ENCODE data around the gene CSNK1A1L. TPM values are rescaled to one million over a fixed set of nuclear protein-coding genes. Genes with fewer than 3 reads are reported as not detected.

CSNK1A1L gene
- total RNA-seq (2014; rRNA removed; shearing (Covaris generic)): not detected in 2 replicates

DNA sequence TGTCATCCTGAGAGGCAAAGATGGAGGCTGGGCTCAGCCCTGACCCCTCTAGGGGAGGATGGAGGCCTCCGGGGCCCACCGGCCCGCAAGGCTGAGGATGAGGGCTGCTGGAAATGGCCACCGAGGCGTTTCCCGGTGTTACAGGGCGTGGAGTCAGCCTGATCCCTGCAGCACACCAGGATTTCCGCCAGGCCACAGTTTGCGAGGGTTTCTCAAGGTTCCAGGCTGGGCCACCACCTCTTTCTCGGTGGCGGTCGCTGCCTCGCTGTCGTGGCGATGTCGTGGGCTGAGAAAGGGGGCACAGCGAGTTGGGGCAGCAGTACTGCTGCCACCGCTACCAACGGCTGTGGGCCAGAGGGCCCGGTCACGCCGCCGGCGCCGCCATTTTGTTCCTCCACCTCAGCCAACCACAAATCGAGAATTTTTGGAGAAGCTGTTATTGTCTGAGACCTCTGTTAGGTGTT is at the start of gene CSNK1A1L:
Gene CSNK1A1L (minus strand): TSS at position 414 of the 464 bp plus-strand sequence. CDS start 408 bp downstream, at position 6.
- DNase-seq (ENCODE audit: low read depth): no peak

DNA sequence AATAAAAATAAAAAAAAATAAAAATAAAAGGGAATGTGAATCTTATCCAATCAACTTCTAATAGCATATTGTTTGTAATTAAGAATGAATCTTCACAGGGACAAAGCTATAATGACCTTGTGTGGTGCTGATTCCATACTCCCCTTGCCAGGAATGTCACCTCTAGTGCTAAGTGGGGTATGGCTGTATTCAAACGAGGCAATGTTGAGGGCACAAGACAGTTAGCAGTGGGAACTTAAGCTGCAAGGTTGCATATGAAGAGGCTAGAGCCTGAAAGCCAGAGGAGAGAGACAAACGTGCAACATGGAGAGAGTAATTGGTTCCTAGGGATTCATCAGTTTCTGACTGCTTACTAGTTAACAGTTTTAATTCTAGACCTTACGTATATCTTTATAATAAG is 43.9 kb upstream of the CSNK1A1L start:
- DNase-seq (ENCODE audit: low read depth): no peak

DNA sequence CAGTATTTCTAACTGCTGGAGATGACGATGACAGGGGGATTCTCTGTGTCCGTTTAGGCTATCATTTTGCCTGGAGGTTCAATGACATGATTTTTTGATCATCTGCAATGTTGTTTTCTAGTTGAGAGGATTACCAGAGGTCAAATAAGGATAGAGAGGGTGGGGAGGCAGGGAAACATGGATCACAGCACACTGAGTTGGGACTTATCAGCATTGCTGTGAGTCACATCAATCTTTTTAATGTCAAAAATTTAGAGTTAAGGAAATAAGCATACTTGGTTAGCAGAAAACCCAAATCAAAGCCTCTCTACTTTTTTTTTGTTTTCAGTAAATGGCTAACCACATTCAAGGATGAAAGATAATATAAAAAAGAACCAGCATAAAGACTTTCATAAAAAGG is 43.0 kb upstream of the CSNK1A1L start:
- DNase-seq (ENCODE audit: low read depth): peak; percentile 35

DNA sequence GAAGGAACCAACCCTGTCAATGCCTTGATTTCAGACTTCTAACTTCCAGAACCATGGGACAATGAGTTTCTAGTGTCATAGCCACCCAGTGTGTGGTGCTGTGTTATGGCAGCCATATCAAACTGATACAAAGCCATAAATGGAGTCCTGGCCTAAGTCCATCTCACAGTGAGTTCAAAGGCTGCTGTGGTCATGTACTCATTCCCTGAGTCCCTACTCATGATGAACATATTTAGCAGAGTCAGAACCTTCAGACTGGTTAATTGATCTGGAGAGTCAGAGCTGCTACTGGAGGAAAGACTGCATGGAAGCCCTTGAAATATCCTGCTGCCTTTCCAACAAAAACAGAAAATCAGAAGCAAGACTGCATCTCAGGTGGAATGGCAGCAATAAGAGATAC is 39.2 kb upstream of the CSNK1A1L start:
- DNase-seq (ENCODE audit: low read depth): peak; percentile 25

DNA sequence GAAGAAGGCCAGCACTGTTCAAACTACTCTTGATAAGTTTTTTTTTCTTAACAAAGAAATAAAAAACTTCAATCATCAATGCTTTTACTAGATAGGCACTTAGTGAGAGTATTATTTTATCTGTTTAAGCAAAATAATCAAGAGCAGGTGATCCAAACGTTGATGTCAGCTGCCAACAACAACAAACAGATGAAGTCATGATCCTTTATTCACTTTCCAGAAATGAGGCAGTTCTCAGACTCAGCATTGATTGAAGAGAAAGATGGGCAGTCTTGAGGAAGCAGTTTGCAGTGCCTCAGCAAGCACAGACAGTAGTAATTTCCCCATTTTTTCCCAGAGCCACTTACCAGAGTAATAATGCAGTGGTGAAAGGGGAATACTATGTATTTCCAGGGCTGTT is 38.4 kb upstream of the CSNK1A1L start:
- no peak for DNase-seq (ENCODE audit: low read depth)

DNA sequence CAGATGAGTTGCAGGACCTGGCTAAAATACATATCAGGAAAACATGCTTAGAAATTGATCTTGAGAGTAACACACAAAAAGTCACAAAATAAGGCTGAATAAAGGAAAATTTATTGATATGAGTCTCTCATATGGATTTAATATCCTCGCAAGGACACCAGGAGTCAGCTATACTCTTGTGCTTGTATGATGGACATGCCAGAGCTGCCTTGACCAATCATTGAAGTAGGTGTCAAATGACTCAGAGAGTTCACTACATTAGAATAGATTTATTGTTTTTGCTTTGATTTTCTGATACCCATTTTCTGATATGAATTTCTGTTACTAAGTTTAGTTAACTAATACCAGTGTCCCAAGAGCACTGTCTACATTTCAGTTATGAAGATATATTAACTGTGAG is 37.4 kb upstream of the CSNK1A1L start:
- no peak for DNase-seq (ENCODE audit: low read depth)

DNA sequence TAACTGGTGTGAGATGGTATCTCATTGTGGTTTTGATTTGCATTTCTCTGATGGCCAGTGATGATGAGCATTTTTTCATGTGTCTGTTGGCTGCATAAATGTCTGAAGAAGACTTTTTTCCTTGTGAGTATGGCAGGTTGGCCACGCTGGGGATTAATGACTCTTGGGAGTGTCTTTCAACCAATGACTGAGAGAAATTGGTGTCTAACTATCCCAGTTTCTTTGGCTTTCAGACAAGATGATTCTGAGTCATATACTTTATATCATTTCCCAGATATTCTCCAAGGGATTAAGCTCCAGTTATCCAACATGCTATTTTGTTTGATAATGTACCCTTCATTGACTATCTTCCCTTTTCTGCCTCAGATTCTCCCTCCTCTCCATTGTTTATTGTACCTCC is 35.5 kb upstream of the CSNK1A1L start:
- no peak for DNase-seq (ENCODE audit: low read depth)

DNA sequence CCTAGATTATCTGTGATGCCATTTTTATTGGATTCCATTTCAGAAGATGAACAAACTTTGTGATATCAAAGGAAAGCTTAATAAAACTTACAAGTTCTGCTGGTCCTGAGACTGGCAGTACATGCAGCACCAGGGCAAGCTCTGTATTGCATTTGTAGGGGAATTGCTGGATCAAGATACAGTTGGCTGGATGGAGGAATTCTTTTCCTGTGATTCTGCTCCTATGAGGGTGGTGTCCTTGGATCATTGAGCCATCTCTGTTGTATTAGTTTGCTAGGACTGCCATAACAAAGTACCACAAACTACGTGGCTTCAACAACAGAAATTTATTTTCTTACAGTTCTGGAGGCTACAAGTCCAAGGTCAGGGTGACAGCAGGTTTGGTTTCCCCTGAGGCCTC is 33.9 kb upstream of the CSNK1A1L start:
- DNase-seq (ENCODE audit: low read depth): no peak

DNA sequence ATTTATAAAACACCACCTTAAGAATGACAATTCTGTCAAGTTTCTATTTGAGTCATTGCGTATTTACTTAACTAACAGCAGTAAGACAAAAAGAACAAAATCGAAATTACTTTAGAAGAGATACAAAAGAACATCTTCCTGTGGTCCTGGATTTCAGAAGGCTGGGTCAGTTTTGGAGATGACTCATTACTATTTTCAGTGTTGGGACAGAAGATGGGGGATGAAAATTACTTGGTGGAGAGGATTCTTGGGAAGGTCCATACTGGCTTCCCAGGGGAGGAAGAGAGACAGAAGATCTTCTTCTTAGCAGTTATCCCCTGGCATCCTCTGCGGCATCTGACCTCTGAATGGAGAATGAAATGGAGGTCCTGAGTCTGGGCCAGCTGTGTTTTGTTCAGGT is 33.5 kb upstream of the CSNK1A1L start:
- DNase-seq (ENCODE audit: low read depth): no peak

DNA sequence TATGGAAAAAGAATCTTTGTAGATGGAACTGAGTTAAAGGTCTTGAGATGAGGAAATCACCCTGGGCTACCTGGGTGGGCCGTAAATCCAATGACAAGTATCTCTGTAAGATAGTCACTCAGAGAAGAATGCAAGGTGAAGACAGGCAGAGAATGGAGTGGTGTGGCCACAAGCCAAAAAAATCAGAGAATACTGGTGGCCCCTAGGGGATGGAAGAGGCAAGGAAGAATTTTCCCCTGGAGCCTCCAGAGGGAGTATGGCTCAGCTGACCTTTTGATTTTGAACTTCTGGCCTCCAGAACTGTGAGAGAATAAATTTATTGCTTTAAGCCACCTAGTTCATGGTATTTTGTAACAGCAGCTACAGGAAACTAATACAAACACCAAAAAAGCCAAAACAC is 32.7 kb upstream of the CSNK1A1L start:
- DNase-seq (ENCODE audit: low read depth): peak; percentile 49

DNA sequence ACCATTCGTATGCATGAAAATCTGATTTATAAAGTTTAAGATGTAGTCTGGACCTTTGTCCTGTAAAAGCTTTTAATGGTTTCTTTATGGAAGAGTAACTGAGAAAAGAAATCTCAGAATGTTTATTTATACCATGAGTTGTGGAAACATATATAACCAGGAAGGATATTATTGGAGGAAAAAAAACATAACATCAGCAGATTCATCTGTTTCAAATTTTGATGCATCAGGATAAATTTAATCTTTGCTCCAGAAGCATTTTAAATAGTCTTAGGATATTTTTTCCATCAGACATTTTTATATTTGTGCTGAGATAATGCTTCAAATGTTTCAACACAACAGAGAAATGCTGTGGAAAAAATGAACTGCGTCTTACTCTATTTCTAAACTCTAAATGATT is 31.2 kb upstream of the CSNK1A1L start:
- DNase-seq (ENCODE audit: low read depth): no peak

DNA sequence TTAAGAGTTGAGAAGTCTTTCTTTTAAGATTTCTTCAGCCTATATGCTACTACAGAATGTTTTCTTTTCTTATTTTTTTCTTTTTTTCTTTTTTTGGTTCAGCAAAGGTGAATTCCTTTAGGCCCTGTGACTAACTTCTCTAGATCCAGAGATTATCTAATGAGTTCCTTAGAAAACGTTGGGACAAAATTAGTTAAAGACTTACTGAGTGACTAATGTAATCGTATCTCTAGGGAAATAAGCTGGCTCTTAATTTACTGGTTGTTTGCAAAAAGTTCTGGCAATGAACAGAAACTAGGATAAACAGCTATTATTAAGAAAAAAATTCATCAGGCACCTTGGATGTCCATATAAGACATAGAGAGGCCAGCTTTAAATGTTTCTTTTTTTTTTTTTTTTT is 30.7 kb upstream of the CSNK1A1L start:
- DNase-seq (ENCODE audit: low read depth): no peak

DNA sequence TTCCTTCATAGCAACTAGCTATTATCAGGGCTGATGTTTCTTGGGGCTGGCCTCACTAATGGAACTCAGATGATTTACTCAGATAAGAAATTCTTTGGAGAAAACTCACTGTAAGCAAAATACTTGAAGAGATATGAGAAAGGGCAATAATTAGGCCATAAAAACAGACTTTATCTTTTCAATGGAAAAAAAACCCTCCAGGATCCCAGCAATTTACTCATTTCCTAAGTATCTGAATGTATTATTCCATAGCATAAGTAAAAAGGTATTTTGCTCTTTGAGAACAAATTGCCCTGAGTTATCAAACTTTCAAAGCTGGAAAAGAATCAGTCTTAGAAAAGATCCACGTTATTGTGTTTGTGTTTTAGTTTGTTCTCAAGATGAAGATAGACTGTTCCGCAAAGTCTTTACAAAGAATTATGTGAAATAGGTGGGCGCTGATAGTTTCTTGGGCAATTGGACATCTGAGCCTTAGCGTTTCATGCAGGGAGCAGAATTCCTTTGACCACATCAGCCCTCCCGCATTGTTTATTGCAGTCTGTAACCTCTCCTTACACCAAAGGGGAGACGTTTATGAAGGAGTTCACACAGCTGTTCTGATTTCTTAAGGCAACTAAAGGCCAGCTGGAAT is 29.1 kb upstream of the CSNK1A1L start:
- DNase-seq (ENCODE audit: low read depth): peak; percentile 37

DNA sequence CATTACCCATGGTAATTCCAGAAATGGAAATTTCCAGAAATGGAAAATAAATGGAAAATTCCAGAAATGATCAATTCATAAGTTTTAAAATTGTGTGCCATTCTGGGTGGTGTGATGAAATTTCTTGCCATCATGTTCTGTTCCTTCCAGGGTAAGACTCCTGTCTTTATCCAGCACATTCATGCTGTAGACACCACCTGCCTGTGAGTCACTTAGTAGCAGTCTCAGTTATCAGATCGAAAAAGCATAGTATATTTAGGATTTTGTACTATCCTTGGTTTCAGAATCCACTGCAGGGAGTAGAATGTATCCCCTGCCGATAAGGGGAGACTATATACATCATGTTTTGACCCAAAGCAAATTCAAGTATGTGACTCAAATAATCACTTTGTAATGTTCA is 26.7 kb upstream of the CSNK1A1L start:
- DNase-seq (ENCODE audit: low read depth): no peak

DNA sequence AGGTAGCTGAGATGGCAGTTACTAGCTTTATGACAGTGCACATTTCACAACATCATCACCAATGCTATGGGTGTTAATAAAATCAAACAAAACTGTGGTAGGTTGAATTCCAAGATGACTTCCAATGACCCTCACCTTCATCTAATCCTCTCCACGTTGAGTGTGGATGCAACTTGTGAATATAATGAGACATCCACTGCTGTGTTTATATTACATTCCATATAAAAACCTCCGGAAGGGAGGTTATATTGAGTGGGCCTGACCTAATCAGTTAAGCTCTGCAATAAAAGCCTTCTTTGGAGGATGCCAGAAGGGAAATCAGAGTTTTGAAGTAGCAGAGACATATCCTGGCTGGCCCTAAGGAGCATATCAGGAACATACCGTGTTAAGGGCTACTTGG is 25.6 kb upstream of the CSNK1A1L start:
- no peak for DNase-seq (ENCODE audit: low read depth)

DNA sequence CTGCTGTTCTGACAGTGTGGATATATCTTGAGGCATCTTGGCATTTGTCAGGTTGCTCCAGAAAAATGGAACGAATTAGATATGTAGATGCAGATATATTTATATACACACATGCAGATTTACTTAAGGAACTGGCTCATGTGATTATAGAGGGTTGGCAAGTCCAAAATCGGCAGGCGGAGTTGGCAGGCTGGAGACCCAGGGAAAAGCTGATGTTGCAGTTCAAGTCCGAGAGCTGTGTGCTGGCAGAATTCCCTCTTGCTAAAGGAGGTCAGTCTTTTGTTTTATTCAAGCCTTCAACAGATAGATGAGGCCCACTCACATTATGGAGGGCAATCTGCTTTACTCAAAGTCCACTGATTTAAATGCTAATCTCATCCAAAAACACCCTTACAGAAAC is 24.4 kb upstream of the CSNK1A1L start:
- no peak for DNase-seq (ENCODE audit: low read depth)

DNA sequence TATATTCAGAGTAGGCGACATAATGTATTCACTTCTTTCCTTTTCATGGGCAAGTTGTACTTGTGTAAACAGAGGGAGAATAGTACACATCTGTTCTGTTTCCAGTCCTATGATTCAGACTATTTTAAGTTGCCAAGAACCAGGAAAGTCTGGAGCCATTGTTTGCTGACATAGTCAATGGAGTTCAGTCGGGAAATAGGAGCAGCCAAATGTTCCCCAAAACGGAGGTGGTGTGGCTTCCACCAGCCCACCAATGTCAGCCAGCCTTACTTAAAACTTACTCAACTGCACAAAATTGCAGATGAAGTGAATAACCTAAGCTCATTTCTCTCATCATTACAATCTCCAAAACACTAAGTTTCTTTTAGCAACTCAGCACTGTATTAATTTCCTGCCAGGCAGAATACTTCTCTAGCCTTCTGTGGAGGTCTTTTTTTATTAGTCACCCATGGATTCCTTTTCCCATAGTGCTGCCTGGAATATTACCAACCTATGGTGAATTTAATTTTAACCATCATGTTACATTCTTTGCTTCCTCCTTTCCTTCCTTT is 22.3 kb upstream of the CSNK1A1L start:
- peak; percentile 67 for DNase-seq (ENCODE audit: low read depth)

DNA sequence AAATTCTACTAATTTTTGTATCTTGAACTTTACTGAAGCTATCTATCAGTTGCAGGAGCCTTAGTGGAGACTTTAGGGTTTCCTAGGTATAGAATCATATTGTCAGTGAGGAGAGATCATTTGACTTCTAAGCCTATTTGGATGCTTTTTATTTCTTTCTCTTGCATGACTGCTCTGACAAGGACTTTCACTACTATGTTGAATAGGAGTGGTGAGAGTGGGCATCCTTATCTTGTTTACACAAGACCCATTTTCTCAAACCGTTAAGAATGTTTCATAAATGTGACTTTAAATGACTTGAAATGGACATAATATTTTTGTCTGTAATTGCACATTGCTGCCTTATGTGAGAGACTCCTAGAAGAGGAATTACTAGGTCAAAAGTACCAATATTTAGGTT is 17.9 kb upstream of the CSNK1A1L start:
- no peak for DNase-seq (ENCODE audit: low read depth)

DNA sequence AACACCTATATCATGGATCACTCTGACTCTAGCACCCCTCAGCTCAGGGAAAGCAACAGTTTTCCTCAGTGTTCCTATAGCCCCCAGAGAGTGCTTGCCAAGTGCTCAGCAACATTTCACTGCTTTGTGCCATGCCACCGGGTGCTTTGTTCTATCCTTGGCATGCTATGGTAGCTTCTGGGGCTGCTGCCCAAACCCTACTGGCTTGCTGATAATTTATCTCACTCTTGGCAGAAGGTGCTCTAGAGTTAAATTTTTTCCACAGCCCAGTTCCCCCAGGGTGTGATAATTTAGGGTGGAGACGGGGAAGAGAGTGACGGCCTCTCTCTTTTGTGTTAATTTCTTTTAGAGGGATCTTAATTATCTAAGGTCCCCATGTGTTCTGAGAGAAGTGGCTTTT is 12.6 kb upstream of the CSNK1A1L start:
- no peak for DNase-seq (ENCODE audit: low read depth)

DNA sequence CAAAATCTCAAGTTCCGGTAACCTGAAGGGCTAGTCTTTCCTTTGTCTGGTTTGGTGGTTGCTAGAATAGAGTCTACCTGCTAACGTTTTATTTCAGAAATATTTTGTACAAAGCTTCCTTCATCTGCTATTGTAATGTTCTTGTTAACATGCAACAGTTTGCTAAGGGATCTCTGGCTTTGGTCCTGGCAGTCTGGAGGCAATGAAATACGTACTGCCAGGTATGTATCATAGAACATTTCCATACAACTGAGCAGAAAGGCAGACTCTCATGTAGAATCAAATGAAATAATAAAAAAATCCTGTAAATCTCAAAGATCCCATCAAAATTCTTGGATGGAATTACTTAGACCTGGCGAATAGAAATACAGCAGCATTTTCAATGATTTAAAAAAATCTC is 8.8 kb upstream of the CSNK1A1L start:
- no peak for DNase-seq (ENCODE audit: low read depth)

DNA sequence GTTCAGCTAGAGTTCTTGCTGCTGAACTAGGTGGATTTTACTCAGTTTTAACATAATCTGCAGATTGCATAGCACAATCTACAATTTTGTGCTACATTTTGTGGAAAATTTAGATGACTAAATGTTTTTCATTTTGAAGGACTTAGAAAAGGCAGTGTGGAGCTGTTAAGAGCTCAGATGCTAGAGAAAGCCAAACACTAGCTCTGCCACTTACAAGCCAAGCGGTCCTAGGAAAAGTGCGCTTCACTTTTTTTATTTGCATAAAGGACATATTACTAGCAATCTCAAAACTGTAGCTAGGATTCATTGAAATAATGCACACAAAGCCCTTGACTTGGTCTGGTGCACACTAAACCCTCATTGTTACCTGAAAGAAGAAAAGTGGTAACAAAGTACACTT is 8.1 kb upstream of the CSNK1A1L start:
- DNase-seq (ENCODE audit: low read depth): no peak

DNA sequence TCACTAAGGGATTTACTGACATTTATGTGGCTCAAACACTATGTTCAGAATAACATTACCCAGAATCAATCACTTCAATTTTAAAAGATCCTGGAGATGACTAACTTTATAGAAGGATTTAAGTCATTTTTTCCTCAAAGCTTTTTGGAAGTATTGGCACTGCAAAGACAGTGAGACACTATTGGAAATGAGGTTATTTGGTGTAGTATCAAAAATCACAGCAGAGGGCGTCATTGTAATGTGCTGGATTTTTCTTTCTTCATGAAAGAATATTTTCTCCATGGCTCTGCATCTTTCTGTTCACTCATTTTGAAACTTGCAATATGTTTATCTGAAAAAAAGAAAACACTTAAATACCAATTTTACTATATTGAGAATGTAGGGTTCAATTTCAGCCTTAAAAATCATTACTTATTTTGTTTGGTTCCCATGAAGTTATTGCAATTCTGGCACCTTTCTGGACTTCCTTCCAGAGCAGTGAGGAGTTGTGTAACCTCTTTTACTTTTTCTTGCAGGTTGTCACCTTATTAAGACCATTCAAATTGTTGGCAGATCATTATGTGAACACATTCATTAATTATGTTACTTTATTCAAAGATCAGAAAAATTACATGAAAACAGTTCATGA is 3.7 kb upstream of the CSNK1A1L start:
- peak; percentile 36 for DNase-seq (ENCODE audit: low read depth)

DNA sequence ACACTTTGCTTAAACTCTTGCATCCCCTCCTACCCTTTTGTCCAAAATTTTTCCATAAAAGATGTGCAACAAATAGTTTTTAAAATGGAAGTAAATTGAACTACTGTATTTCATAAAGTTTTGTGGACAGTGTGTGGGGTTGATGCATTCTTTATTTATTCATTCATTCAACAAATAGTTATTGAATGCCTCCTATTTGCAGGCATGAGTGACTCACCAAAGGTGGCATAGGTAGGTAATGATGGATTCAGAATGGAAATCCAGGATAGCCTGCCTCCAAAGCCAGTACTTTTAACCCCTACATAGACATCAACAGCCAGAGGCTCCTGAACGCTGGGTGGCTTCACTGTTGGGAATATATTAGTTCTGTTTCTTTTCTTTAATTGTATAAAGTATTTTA is 2.4 kb upstream of the CSNK1A1L start:
- DNase-seq (ENCODE audit: low read depth): no peak

DNA sequence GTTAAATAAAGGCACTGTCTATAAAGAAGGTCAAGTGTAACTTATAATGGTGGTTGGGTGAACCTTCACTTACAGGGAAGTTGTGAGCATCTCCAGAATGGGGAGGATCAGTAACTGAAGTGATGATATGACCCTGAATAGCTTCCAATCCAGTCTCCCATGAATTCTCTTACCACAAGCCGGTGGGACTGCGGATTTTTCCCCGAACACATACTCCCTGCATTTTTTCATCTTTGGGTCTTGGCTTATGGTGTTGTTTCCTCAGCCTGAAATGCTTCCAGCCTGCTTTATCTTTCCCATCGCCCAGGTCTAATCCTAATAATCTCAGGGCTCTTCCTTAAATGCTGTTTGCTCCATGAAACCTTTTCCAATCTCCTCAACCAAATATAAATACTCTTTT is 2.0 kb upstream of the CSNK1A1L start:
- DNase-seq (ENCODE audit: low read depth): no peak

Measured in RPMI7951 (cell line).